GM06990 (cell line): ENCODE results near the gene DIP2B.
A peak's percentile ranks its signal among the peaks of the same experiment; 100 is the strongest.

ENCODE experiments used
- DNase-seq: peaks from one replicate; pipeline ENCODE4 v3.0.0-alpha.2; 2011; ENCODE audit not compliant: insufficient read length; ENCODE audit errors: extremely low read depth
- H3K27me3 ChIP-seq: replicated peaks from 2 replicates; pipeline ENCODE4 v1.6.0; 2011; ENCODE audit warnings: low read length; ENCODE audit not compliant: control insufficient read depth, insufficient read depth
- H3K36me3 ChIP-seq: 2 replicates; pipeline ENCODE4 v1.5.1; 2011; ENCODE audit warnings: low read length; ENCODE audit not compliant: control insufficient read depth, insufficient read depth
- H3K4me3 ChIP-seq: replicated peaks from 2 replicates; pipeline ENCODE4 v1.5.1; 2011; ENCODE audit warnings: low read depth, mild to moderate bottlenecking, control low read depth, low read length
- CTCF ChIP-seq: IDR thresholded peaks from 2 replicates; pipeline ENCODE4 v1.5.1; 2011; ENCODE audit warnings: low read length, control low read depth, mild to moderate bottlenecking, inconsistent platforms; ENCODE audit not compliant: insufficient read depth, poor library complexity, severe bottlenecking

The DIP2B gene

GRCh38 chr12:50573271-50573670 lies 68.5 kb downstream of the DIP2B start:
- H3K36me3 ChIP-seq = no peaks in the 10 kb centered on the region
- DNase-seq = no peak
- no peaks in the 10 kb centered on the region for H3K27me3 ChIP-seq
- H3K4me3 ChIP-seq = no peak overlapping the region
- TF ChIP-seq CTCF = no peak

DNA sequence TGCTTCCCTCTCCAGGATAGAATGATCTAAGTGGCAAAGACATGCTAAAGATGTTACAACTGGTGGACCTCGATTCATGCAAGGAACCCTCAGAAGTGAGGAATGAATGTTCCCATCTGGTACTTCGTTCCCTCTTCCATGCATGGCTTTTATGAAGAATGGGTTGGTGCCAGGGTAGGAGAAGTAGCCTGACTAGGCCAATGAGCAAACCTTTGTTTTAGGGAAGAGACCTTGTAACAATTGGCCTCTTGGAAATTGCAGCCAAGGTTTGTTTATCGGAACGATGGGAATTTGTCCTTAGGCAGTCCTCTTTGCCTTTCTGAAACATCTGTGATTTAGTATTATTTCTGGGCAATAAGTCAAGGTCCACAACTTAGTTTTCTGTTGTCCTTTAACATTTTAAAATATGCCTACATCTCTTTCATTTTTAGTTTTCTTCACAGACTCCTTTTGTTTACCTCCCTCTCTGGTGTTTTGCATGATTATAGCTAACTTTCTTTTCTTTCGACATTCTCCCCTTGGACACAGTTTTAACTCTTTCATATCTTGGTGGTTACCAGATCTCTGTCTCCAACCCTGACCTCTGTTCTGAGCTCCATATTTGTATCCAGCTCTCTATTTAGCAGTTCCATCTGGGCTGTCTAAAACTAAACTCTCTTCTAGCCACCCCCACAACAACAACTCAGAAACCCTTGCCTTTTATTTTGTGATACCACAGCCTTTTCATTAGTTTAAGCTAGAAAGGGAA lies 70.0 kb downstream of the DIP2B start:
- H3K27me3 ChIP-seq = no peaks in the 10 kb centered on the region
- no peak for DNase-seq
- no peak overlapping the region for H3K4me3 ChIP-seq
- H3K36me3 ChIP-seq = no peaks in the 10 kb centered on the region
- no peak for TF ChIP-seq CTCF

DNA sequence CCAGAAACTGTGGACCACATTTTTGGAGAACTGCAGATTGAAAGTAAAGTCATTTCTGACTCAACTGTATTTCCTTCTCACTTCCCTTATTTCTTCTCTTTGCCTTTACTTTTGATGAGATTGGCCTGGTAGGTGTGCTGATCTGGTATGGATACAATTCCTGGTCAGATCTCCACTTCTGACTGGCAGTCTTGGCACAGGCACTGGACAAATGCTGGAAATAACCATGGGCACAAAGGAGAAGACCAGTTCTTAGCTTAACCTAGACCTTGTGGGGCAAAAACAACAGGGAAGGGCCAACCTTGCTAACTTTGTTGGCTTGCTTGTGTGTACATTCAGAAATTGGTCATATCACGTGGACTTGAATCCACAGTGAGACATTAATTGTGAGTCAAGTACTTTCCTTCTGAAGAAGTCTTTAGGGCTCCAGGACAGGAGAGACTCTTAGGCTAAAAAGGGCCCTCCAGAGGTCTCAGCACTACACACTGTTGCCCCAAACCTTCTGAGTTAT lies 75.0 kb downstream of the DIP2B start:
- no peaks in the 10 kb centered on the region for H3K27me3 ChIP-seq
- DNase-seq = peak; percentile 46
- TF ChIP-seq CTCF = no peak
- H3K36me3 ChIP-seq = no peaks in the 10 kb centered on the region
- H3K4me3 ChIP-seq = no peak overlapping the region

GRCh38 chr12:50580436-50580835 lies 75.7 kb downstream of the DIP2B start:
- no peak for DNase-seq
- TF ChIP-seq CTCF = no peak
- H3K4me3 ChIP-seq = no peak overlapping the region
- H3K27me3 ChIP-seq = no peaks in the 10 kb centered on the region
- no peaks in the 10 kb centered on the region for H3K36me3 ChIP-seq

DNA sequence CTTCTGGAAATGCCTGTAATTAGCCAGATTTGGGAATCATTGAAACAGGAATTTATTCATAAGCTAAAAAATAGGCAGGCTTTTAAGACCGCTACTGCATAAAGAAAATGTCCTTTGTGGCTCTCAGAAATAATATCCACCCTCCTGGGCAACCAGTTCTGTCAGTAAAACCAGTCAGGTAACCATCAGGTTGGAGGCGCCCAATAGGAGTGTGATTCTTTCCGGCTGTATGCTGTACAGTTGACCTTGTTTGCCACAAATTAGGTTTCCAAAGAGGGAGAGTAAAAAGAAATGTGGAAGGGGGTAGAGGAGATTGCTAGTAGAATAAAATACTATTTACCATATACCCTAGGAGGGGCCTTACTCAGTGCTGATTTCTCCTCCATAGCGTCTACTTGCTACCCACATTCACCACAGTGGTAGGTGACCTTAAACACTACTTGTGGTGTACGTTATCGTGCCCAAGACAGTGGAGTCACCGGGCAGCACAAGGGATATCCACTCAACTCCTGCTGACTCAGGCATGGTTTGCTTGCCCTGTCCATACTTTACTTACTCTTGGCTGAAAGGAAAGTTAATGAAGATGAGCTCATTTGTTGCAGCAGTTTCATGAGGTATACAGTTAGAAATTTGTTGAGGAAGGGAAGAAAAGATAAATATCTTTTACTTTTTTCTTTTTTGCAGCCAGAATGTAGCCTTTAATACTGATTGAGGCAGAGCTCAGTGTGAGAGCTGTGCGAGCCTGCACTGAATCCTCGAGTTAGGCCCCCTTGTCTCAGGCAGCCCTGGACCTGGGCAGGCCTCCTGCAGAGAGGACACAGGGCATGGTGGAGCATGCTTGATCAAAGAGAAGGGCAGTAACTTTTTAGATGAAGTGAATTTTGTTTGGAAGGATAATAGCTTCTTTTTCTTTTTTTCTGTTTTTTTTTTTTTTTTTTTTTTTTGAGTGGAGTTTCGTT lies 76.7 kb downstream of the DIP2B start:
- no peak overlapping the region for H3K4me3 ChIP-seq
- no peaks in the 10 kb centered on the region for H3K27me3 ChIP-seq
- no peak for DNase-seq
- H3K36me3 ChIP-seq = no peaks in the 10 kb centered on the region
- TF ChIP-seq CTCF = no peak
